SH-SY5Y (cell line): Measurements from ENCODE around the gene SLC10A6.

Experiments used
- GATA2 ChIP-seq: IDR thresholded peaks from 2 replicates; pipeline ENCODE4 v1.6.1; 2011; ENCODE audit warnings: mild to moderate bottlenecking, low read depth, low read length
- GATA3 ChIP-seq: IDR thresholded peaks from 2 replicates; pipeline ENCODE4 v1.6.1; 2011; ENCODE audit warnings: low read depth, mild to moderate bottlenecking, low read length, moderate library complexity

GRCh38 chr4:86810847-86811246, 38.3 kb downstream of the SLC10A6 start:
- TF ChIP-seq GATA2 = no peak
- TF ChIP-seq GATA3 = no peak
